Measurements from ENCODE around the gene PPL.

DNA sequence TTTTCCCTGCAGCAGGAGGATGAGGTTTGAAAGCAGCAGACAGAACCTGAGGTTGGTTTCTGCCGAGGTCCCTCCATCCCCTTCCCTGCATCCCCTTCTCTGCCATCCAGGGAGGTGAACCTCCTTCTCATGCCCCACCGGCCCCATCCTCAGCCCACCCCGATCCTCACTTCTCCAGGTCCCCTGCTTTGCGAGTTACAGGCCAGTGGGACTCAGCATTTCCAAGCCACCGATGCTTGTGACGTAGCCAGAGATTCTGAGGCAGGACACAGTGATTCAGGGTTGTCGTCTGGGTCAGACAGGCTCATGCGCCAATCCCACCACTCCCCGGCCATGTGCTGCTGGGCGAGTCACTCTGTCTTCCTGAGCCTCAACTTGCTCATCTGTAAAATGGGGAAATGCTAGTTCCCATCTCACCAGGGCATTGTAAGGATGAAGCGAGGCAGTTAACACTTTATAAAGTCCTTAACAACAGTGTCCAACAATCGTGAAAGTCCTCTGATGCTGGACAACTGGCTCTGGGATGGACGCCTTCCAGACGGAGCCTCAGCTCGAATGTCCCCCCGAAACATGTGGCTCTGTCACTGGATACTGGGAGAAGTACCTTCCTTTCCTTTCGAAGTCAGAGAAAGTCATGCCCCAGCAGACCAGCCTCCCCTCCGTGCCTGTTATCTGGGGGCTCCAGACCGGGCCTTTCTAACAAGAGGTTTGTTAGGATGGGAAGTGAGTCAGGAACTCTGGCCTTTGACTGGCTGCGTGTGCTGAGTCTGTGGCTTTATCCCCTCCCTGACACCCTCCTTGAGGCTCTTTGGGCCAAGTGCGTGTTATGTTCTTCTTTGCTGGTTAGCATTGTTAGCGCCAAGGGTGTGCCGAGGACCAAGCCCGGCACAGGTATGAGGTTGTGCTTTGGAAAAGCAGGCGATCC, 43.0 kb upstream of the PPL start:
- TF ChIP-seq POLR2A (IDR thresholded peaks at IDR 0.05) (no peak), CTCF (IDR thresholded peaks at IDR 0.05) (no peak)
